K562 (cell line): Measurements from ENCODE around the gene CALY. TPM values are rescaled to one million over a fixed set of nuclear protein-coding genes. Genes with fewer than 3 reads are reported as not detected.
A peak's percentile ranks its signal among the peaks of the same experiment; 100 is the strongest.

Experiments
- BRCA1 ChIP-seq, 2 experiments: fragments of 450-650 bp in 1 of 2; sonication (generic) in 1 of 2; formaldehyde crosslinking in 1 of 2; IDR thresholded peaks; 2 replicates each; pipeline versions ENCODE4 v1.5.0 to v1.6.1; 2017 to 2020; ENCODE audit warnings: mild to moderate bottlenecking in 1 of 2, missing genetic modification reagents in 1 of 2
- CBFA2T3 ChIP-seq: fragments of 450-650 bp; IDR thresholded peaks from 2 replicates; pipeline ENCODE4 v1.6.1; 2017
- CLOCK ChIP-seq: fragments of 250-450 bp; sonication (Bioruptor Pico); IDR thresholded peaks from 2 replicates; pipeline ENCODE4 v1.4.0; 2020; ENCODE audit warnings: mild to moderate bottlenecking, moderate library complexity, borderline replicate concordance
- CREBBP ChIP-seq: IDR thresholded peaks from one replicate; pipeline ENCODE4 v1.6.1; 2012; ENCODE audit warnings: low read depth, mild to moderate bottlenecking, control low read depth, inconsistent platforms, low read length
- PML ChIP-seq: IDR thresholded peaks from 2 replicates; pipeline ENCODE4 v1.6.1; 2012; ENCODE audit warnings: low read length, inconsistent platforms
- PRDM10 ChIP-seq: fragments of 450-650 bp; IDR thresholded peaks from 2 replicates; pipeline ENCODE4 v1.6.1; 2018; ENCODE audit not compliant: partially characterized antibody
- STAT5B ChIP-seq: fragments of 250-450 bp; sonication (Bioruptor Pico); IDR thresholded peaks from 2 replicates; pipeline ENCODE4 v1.8.0; 2021; ENCODE audit warnings: mild to moderate bottlenecking, inconsistent platforms
- ZNF316 ChIP-seq: fragments of 450-650 bp; IDR thresholded peaks from 2 replicates; pipeline ENCODE4 v1.6.1; 2016
- ZNF586 ChIP-seq: fragments of 450-650 bp; formaldehyde crosslinking; conservative IDR thresholded peaks from 2 replicates; pipeline ENCODE4 v1.4.0; 2020; ENCODE audit warnings: mild to moderate bottlenecking, moderate library complexity
- polyA plus RNA-seq, 8 experiments: library from polyadenylated mRNA; depleted of rRNA in 4 of 8; stranded (reverse) in 5 of 8; unstranded in 3 of 8; fragments of >200 nt; fragmentation: Nextera tagmentation in 2 of 8; fragmentation: Illumina TruSeq in 1 of 8; extraction: Ambion mirVana in 2 of 8; extraction: Trizol in 1 of 8; gene quantifications; 2 replicates each; pipeline versions ENCODE4 v1.2.1 to v1.2.3, GENCODE V29; 2011 to 2014; ENCODE audit warnings: inconsistent platforms in 1 of 8, missing spikeins in 1 of 8
- total RNA-seq, 7 experiments: library from RNA; depleted of rRNA in 6 of 7; stranded (reverse); fragments of >200 nt in 6 of 7; fragmentation: Illumina TruSeq in 2 of 7; extraction: Trizol in 2 of 7; gene quantifications; 2 replicates each; pipeline versions ENCODE4 v1.2.1 to v1.2.3, GENCODE V29; 2011 to 2021; ENCODE audit warnings: low replicate concordance in 1 of 7

Gene CALY
- total and polyA plus RNA-seq, 9 of the 15 experiments (the other 6 are each of a cell fraction or from before 2014, with no cell fraction given) = not detected

GRCh38 chr10:133343558-133343957 is 6.9 kb upstream of the CALY start (continued):
- no peak for TF ChIP-seq CLOCK (CRISPR knock-in tag)
- peak; percentile 77 for TF ChIP-seq PRDM10
- no peak for TF ChIP-seq CBFA2T3
- no peak for TF ChIP-seq ZNF586 (CRISPR knock-in tag)
- TF ChIP-seq PML = no peak
- no peak for TF ChIP-seq CREBBP
- peak; percentile 24; the same call in 1 of the 2 replicates for TF ChIP-seq ZNF316
- TF ChIP-seq BRCA1 (IDR thresholded peaks at IDR 0.05) = no peak
- no peak for TF ChIP-seq BRCA1 (CRISPR knock-in tag; IDR thresholded peaks at IDR 0.05)
- TF ChIP-seq STAT5B = no peak
